ENCODE data around the gene MCCC1. TPM values are rescaled to one million over a fixed set of nuclear protein-coding genes. Genes with fewer than 3 reads are reported as not detected.

The MCCC1 gene
- total RNA-seq, 1 experiment from 2014 or later = 12.6 TPM

- TF ChIP-seq ZBTB33 (IDR thresholded peaks at IDR 0.05; ENCODE audit: extremely low read depth, insufficient replicate concordance, low read length) (no peak), EZH2phosphoT487 (IDR thresholded peaks at IDR 0.05; ENCODE audit: borderline replicate concordance) (no peak)
Measured at GRCh38 chr3:183033746-183034145, 65.5 kb downstream of the MCCC1 start (continued).

- intact Hi-C loops (cut with micrococcal nuclease) = no loop called here
- BruUV-seq (replicated peaks) = no TSS peak
- 0 out of 4 replicates have a peak, but pooled peaks cover 0 to 2% of the 10 kb centered on the region in 2 experiments for H3K36me3 ChIP-seq (ENCODE audit: control insufficient read depth in 1 of 2, insufficient read depth in 2 of 2, low read length in 2 of 2)
- TF ChIP-seq YY1 (IDR thresholded peaks at IDR 0.05; ENCODE audit: extremely low read depth, insufficient replicate concordance, low read depth, low read length) (no peak), SRF (IDR thresholded peaks at IDR 0.05; ENCODE audit: low read depth) (no peak), FOSL1 (IDR thresholded peaks at IDR 0.05; ENCODE audit: low read depth) (no peak), SIN3A (IDR thresholded peaks at IDR 0.05; ENCODE audit: low read depth) (no peak), MAX (IDR thresholded peaks at IDR 0.05) (no peak), CTCF (IDR thresholded peaks at IDR 0.05 in 2 of 3, conservative IDR thresholded peaks at IDR 0.05 in 1 of 3; ENCODE audit: borderline replicate concordance in 1 of 3, insufficient read depth in 1 of 3, low read depth in 2 of 3, low read length in 2 of 3) (no peak), ATF3 (IDR thresholded peaks at IDR 0.05) (no peak), SP1 (IDR thresholded peaks at IDR 0.05; ENCODE audit: low read depth) (no peak), POLR2A (IDR thresholded peaks at IDR 0.05; ENCODE audit: borderline replicate concordance, extremely low read depth, insufficient read depth, insufficient read length) (no peak), TCF7L2 (IDR thresholded peaks at IDR 0.05; ENCODE audit: borderline replicate concordance, extremely low read depth, insufficient read depth, insufficient read length) (no peak), POLR2AphosphoS5 (IDR thresholded peaks at IDR 0.05; ENCODE audit: low read depth, low read length) (no peak), JUND (IDR thresholded peaks at IDR 0.05) (no peak), REST (IDR thresholded peaks at IDR 0.05; ENCODE audit: low read depth) (no peak)
Measured at GRCh38 chr3:183032880-183033555, 66.3 kb downstream of the MCCC1 start.

More at GRCh38 chr3:183032880-183033555, 66.3 kb downstream of the MCCC1 start:
- ATAC-seq (no peak), DNase-seq (ENCODE audit: low read depth, low spot score) (no peak)
- H3K9me3 ChIP-seq (ENCODE audit: control insufficient read depth in 1 of 2, insufficient read depth in 1 of 2, low read depth in 1 of 2, low read length in 2 of 2) = peaks cover 0 to 5% of the 10 kb centered on the region in 2 experiments; a peak in 2 of 4 replicates
- no peak overlapping the region for H3K4me3 ChIP-seq (replicated peaks in 1 of 2; ENCODE audit: low read depth in 1 of 2, low read length in 2 of 2)
- H3K9ac ChIP-seq (ENCODE audit: low read length) = no peak overlapping the region
- ChIA-PET POLR2A (no interaction called here), RAD21 (ENCODE audit: low non-redundant PET in 1 of 2, low total read pairs in 2 of 2, uncharacterized antibody in 2 of 2, unreplicated experiment in 2 of 2) (interaction anchor here in 1 of 2 experiments (0.7 kb wide), 1 partner anchor 411 kb away, joined by 3 read pairs; no protein-coding TSS in a partner anchor), CTCF (no interaction called here)
- H3K9me2 ChIP-seq (ENCODE audit: insufficient read depth) = no peaks in the 10 kb centered on the region
- H3K79me2 ChIP-seq (ENCODE audit: insufficient read depth, low read length) = no peaks in the 10 kb centered on the region
- no peaks in the 10 kb centered on the region for H3K4me1 ChIP-seq (ENCODE audit: control insufficient read depth in 1 of 2, insufficient read depth in 2 of 2, low read length in 2 of 2)
- no peak overlapping the region for H3K4me2 ChIP-seq (ENCODE audit: low read length)
- H4K20me1 ChIP-seq (ENCODE audit: insufficient read depth) = no peaks in the 10 kb centered on the region
- no peak overlapping the region for H3K27ac ChIP-seq (ENCODE audit: low read depth, low read length)
- no peaks in the 10 kb centered on the region for H3K27me3 ChIP-seq (ENCODE audit: insufficient read depth, low read length)
- no peak overlapping the region for H2AFZ ChIP-seq (ENCODE audit: low read depth, low read length, poor library complexity, severe bottlenecking)
